K562 (cell line): Measurements from ENCODE around the gene PARD6B. TPM values are rescaled to one million over a fixed set of nuclear protein-coding genes. Genes with fewer than 3 reads are reported as not detected.

Experiments used
- ATAC-seq: fragments of 200-7000 bp; cut with Tn5 transposase; 3 replicates; pipeline ENCODE4 v1.9.1; 2020; ENCODE audit warnings: moderate library complexity
- BruUV-seq: library from RNA; stranded (reverse); fragments of 400-500 nt; replicated peaks from 2 replicates; lab custom pipeline; 2021; lab: Mats Ljungman, UMichigan
- CTCF ChIA-PET: fragments of 300-600 bp; formaldehyde crosslinking; extraction: SDS; loops from one replicate; lab custom pipeline; 2021; ENCODE audit warnings: low intra/inter-chr PET ratio; lab: Yijun Ruan, JAX
- POLR2A ChIA-PET: fragments of 300-600, 350-650 bp; sonication (Branson Sonifier 250); formaldehyde crosslinking; extraction: SDS; loops from one replicate; lab custom pipeline; 2021; ENCODE audit warnings: antibody characterized with exemption, inconsistent platforms; lab: Yijun Ruan, JAX
- DNase-seq, 4 experiments: peaks; one replicate each; pipeline versions ENCODE4 v3.0.0 to v3.0.0-alpha.2; 2011 to 2018; ENCODE audit warnings: low spot score in 3 of 4, mixed read lengths in 3 of 4; ENCODE audit errors: extremely low read depth in 1 of 4
- FAIRE-seq: peaks from 2 replicates; lab custom pipeline; 2011; peaks lifted over from hg19 to GRCh38; lab: Jason Lieb, UNC
- H2AFZ ChIP-seq: 2 replicates; pipeline ENCODE4 v1.6.0; 2011; ENCODE audit warnings: low read depth, low read length, control low read depth, inconsistent platforms
- H3K27ac ChIP-seq: fragments of 200-600 bp; 3 replicates; pipeline ENCODE4 v1.8.0; 2011; ENCODE audit warnings: low read depth, mild to moderate bottlenecking, control low read depth, inconsistent platforms, low read length, moderate library complexity, mixed read lengths; ENCODE audit errors: extremely low read depth
- H3K27me3 ChIP-seq, 2 experiments: fragments of 300-600 bp in 1 of 2; 2 replicates in 1 of 2; 3 replicates in 1 of 2; pipeline versions ENCODE4 v1.6.0 to v1.8.0; 2011; ENCODE audit warnings: inconsistent platforms in 2 of 2, low read length in 2 of 2, mild to moderate bottlenecking in 1 of 2, mixed read lengths in 1 of 2, moderate library complexity in 1 of 2; ENCODE audit not compliant: control insufficient read depth in 2 of 2, insufficient read depth in 2 of 2
- H3K36me3 ChIP-seq: fragments of 300-600 bp; 3 replicates; pipeline ENCODE4 v1.8.0; 2011; ENCODE audit warnings: mild to moderate bottlenecking, low read length, inconsistent platforms; ENCODE audit not compliant: control insufficient read depth, insufficient read depth
- H3K4me1 ChIP-seq, 2 experiments: fragments of 200-600 bp in 1 of 2; replicated peaks in 1 of 2; 2 replicates in 1 of 2; 3 replicates in 1 of 2; pipeline versions ENCODE4 v1.5.1 to v1.8.0; 2011; ENCODE audit warnings: inconsistent platforms in 2 of 2, low read length in 2 of 2, mild to moderate bottlenecking in 1 of 2, mixed read lengths in 1 of 2, moderate library complexity in 1 of 2; ENCODE audit not compliant: control insufficient read depth in 2 of 2, insufficient read depth in 2 of 2
- H3K4me2 ChIP-seq: 2 replicates; pipeline ENCODE4 v1.6.1; 2011; ENCODE audit warnings: low read length, control low read depth, inconsistent platforms, mixed read lengths; ENCODE audit not compliant: insufficient read depth
- H3K4me3 ChIP-seq: fragments of 200-600 bp; sonication (generic), shearing (Covaris generic); 2 replicates; pipeline ENCODE4 v1.5.1; 2016; ENCODE audit warnings: control low read depth, inconsistent platforms
- H3K79me2 ChIP-seq: fragments of 200-600 bp; 3 replicates; pipeline ENCODE4 v1.8.0; 2011; ENCODE audit warnings: low read length, inconsistent platforms; ENCODE audit not compliant: control insufficient read depth, insufficient read depth
- H3K9ac ChIP-seq, 2 experiments: 2 replicates each; pipeline versions ENCODE4 v1.6.0 to v1.6.1; 2011; ENCODE audit warnings: low read depth in 2 of 2, low read length in 2 of 2, control low read depth in 1 of 2, inconsistent platforms in 1 of 2, mild to moderate bottlenecking in 1 of 2, mixed read lengths in 1 of 2; ENCODE audit not compliant: insufficient read depth in 1 of 2
- H3K9me1 ChIP-seq: one replicate; pipeline ENCODE4 v1.6.0; 2011; ENCODE audit warnings: inconsistent platforms, mild to moderate bottlenecking, low read length, moderate library complexity; ENCODE audit not compliant: control insufficient read depth, insufficient read depth
- H3K9me3 ChIP-seq: replicated peaks from 2 replicates; pipeline ENCODE4 v1.5.1; 2011; ENCODE audit warnings: low read depth, low read length, inconsistent platforms; ENCODE audit not compliant: control insufficient read depth, insufficient read depth
- H4K20me1 ChIP-seq: replicated peaks from 2 replicates; pipeline ENCODE4 v1.6.1; 2011; ENCODE audit warnings: low read length, inconsistent platforms, mixed read lengths; ENCODE audit not compliant: control insufficient read depth, insufficient read depth
- ATF1 ChIP-seq, 2 experiments: fragments of 450-650 bp in 1 of 2; IDR thresholded peaks; 2 replicates each; pipeline ENCODE4 v1.6.1; 2016; ENCODE audit warnings: missing compliant biosample characterization in 1 of 2, missing genetic modification characterization in 1 of 2
- CBFB ChIP-seq: sonication (generic); formaldehyde crosslinking; IDR thresholded peaks from 2 replicates; pipeline ENCODE4 v1.4.0; 2020; ENCODE audit warnings: mild to moderate bottlenecking, missing genetic modification reagents
- ELF1 ChIP-seq: fragments of 200-800 bp; sonication (Bioruptor generic); IDR thresholded peaks from 2 replicates; pipeline ENCODE4 v1.6.1; 2016; ENCODE audit warnings: missing genetic modification characterization, missing compliant biosample characterization
- FOXP1 ChIP-seq: sonication (generic); formaldehyde crosslinking; IDR thresholded peaks from 2 replicates; pipeline ENCODE4 v1.8.0; 2022; ENCODE audit warnings: mild to moderate bottlenecking, missing genetic modification reagents
- HEY1 ChIP-seq: fragments of 250-450 bp; sonication (Bioruptor Pico); IDR thresholded peaks from 2 replicates; pipeline ENCODE4 v1.5.0; 2020; ENCODE audit warnings: mild to moderate bottlenecking, moderate library complexity, borderline replicate concordance
- HMGN3 ChIP-seq: IDR thresholded peaks from 2 replicates; pipeline ENCODE4 v1.6.1; 2011; ENCODE audit warnings: borderline replicate concordance, low read depth, mild to moderate bottlenecking, mixed read lengths, low read length; ENCODE audit not compliant: insufficient read length; ENCODE audit errors: extremely low read depth
- MEF2D ChIP-seq: conservative IDR thresholded peaks from 2 replicates; pipeline ENCODE4 v1.6.1; 2016; ENCODE audit warnings: low read depth, missing genetic modification characterization, missing compliant biosample characterization
- MTF1 ChIP-seq: fragments of 250-450 bp; sonication (Bioruptor Pico); IDR thresholded peaks from 2 replicates; pipeline ENCODE4 v1.9.0; 2021; ENCODE audit warnings: moderate library complexity, mild to moderate bottlenecking, inconsistent platforms, borderline replicate concordance
- NFXL1 ChIP-seq: fragments of 450-650 bp; formaldehyde crosslinking; IDR thresholded peaks from 2 replicates; pipeline ENCODE4 v1.4.0; 2021; ENCODE audit warnings: mild to moderate bottlenecking
- POU5F1 ChIP-seq: fragments of 150-350 bp; IDR thresholded peaks from 2 replicates; pipeline ENCODE4 v1.6.1; 2014; ENCODE audit warnings: borderline replicate concordance, low read length, low read depth, mild to moderate bottlenecking; ENCODE audit not compliant: partially characterized antibody
- PTRF ChIP-seq: fragments of 450-650 bp; IDR thresholded peaks from 2 replicates; pipeline ENCODE4 v1.6.1; 2016; ENCODE audit warnings: mild to moderate bottlenecking, missing genetic modification characterization, missing compliant biosample characterization
- SREBF1 ChIP-seq: fragments of 150-350 bp; IDR thresholded peaks from 2 replicates; pipeline ENCODE4 v1.6.1; 2014; ENCODE audit warnings: antibody characterized with exemption, low read depth, low read length, borderline replicate concordance
- WGBS: fragments of 100-300 bp; shearing (Covaris generic); methylation state at CpG from one replicate; pipeline ENCODE4 v1.1.6; 2016; ENCODE audit warnings: low coverage, mixed read lengths; ENCODE audit not compliant: insufficient coverage; ENCODE audit errors: missing lambda C conversion rate; 5-methylcytosine and 5-hydroxymethylcytosine counted together
- in situ Hi-C: fragments of 300-500 bp; cut with MboI; formaldehyde crosslinking; loops from 4 replicates; pipeline ENCODE4 v1.15.0; 2018; ENCODE audit warnings: inconsistent platforms, mixed read lengths
- intact Hi-C: fragments of 100-400 bp; cut with micrococcal nuclease; formaldehyde crosslinking; loops from 2 replicates; pipeline ENCODE4 v1.14.2; 2022
- polyA plus RNA-seq, 8 experiments: library from polyadenylated mRNA; depleted of rRNA in 4 of 8; stranded (reverse) in 5 of 8; unstranded in 3 of 8; fragments of >200 nt; fragmentation: Nextera tagmentation in 2 of 8; fragmentation: Illumina TruSeq in 1 of 8; extraction: Ambion mirVana in 2 of 8; extraction: Trizol in 1 of 8; gene quantifications; 2 replicates each; pipeline versions ENCODE4 v1.2.1 to v1.2.3, GENCODE V29; 2011 to 2014; ENCODE audit warnings: inconsistent platforms in 1 of 8, missing spikeins in 1 of 8
- total RNA-seq, 7 experiments: library from RNA; depleted of rRNA in 6 of 7; stranded (reverse); fragments of >200 nt in 6 of 7; fragmentation: Illumina TruSeq in 2 of 7; extraction: Trizol in 2 of 7; gene quantifications; 2 replicates each; pipeline versions ENCODE4 v1.2.1 to v1.2.3, GENCODE V29; 2011 to 2021; ENCODE audit warnings: low replicate concordance in 1 of 7
- TF ChIP-seq, protein P1 (sequence below): fragments of 450-650 bp; formaldehyde crosslinking; IDR thresholded peaks from 2 replicates; pipeline ENCODE4 v1.4.0; 2020; ENCODE audit warnings: mild to moderate bottlenecking, moderate library complexity
- TF ChIP-seq, protein P2 (sequence below), 2 experiments: fragments of 450-650 bp in 1 of 2; sonication (generic) in 1 of 2; formaldehyde crosslinking in 1 of 2; IDR thresholded peaks in 1 of 2; conservative IDR thresholded peaks in 1 of 2; 2 replicates each; pipeline versions ENCODE4 v1.6.1 to v1.8.1; 2016 to 2023; ENCODE audit warnings: mild to moderate bottlenecking in 2 of 2, moderate library complexity in 2 of 2, inconsistent platforms in 1 of 2, missing genetic modification reagents in 1 of 2
- TF ChIP-seq, protein P3 (sequence below): sonication (generic); formaldehyde crosslinking; IDR thresholded peaks from 2 replicates; pipeline ENCODE4 v1.8.1; 2023; ENCODE audit warnings: mild to moderate bottlenecking, missing genetic modification reagents

PARD6B gene
- total and polyA plus RNA-seq, 9 of the 15 experiments (the other 6 are each of a cell fraction or from before 2014, with no cell fraction given): 1.7 to 12.3 (median 5.5) TPM

DNA sequence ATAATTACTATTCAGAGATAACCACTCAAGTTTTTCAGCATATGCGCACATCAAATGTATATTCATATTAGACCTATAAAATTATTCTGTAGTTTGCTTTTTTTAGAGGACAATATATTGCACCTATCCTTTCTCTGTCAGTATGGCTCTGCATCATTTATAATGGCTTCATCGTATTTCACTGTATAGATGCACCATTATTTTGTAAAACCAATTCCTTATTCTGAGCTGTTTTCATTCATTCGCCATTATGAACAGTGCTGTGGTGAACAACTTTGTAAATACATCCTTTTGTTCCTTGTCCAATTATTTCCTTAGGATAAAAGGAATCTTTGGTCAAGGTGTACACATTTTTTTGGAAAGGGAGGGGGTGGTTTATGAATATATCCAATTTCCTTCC is 34.3 kb downstream of the PARD6B start:
- Histone ChIP-seq H3K4me2 (no peak overlapping the region), H4K20me1 (no peaks in the 10 kb centered on the region), H3K9ac (no peak overlapping the region), H3K4me3 (no peak overlapping the region), H3K27ac (no peak overlapping the region), H3K9me3 (no peaks in the 10 kb centered on the region), H2AFZ (no peak overlapping the region), H3K4me1 (peaks cover 30 to 41% of the 10 kb centered on the region in 2 experiments), H3K27me3 (no peaks in the 10 kb centered on the region), H3K79me2 (no peaks in the 10 kb centered on the region), H3K36me3 (no peaks in the 10 kb centered on the region), H3K9me1 (no peaks in the 10 kb centered on the region)
- intact Hi-C loops (no loop called here), in situ Hi-C loops (no loop called here)
- ChIA-PET CTCF (no interaction called here), POLR2A (interaction anchor here (0.6 to 0.8 kb wide), 3 partner anchors 8 to 21 kb away, joined by 3 to 5 read pairs (median 3); no protein-coding TSS in a partner anchor)
- no TSS peak for BruUV-seq
- 61% methylated on average over 3 of the region's 3 CpGs for WGBS
- FAIRE-seq (no peak), ATAC-seq (no peak), DNase-seq (no peak)
- no peak for TF ChIP-seq POU5F1
- no peak for TF ChIP-seq CBFB (CRISPR knock-in tag)
- TF ChIP-seq, protein P1, sequence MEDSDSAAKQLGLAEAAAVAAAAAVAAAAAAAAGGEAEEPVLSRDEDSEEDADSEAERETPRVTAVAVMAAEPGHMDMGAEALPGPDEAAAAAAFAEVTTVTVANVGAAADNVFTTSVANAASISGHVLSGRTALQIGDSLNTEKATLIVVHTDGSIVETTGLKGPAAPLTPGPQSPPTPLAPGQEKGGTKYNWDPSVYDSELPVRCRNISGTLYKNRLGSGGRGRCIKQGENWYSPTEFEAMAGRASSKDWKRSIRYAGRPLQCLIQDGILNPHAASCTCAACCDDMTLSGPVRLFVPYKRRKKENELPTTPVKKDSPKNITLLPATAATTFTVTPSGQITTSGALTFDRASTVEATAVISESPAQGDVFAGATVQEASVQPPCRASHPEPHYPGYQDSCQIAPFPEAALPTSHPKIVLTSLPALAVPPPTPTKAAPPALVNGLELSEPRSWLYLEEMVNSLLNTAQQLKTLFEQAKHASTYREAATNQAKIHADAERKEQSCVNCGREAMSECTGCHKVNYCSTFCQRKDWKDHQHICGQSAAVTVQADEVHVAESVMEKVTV (CRISPR knock-in tag): no peak
- TF ChIP-seq HEY1 (CRISPR knock-in tag): no peak
- TF ChIP-seq MTF1 (CRISPR knock-in tag): no peak
- TF ChIP-seq, protein P2, sequence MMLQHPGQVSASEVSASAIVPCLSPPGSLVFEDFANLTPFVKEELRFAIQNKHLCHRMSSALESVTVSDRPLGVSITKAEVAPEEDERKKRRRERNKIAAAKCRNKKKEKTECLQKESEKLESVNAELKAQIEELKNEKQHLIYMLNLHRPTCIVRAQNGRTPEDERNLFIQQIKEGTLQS (IDR thresholded peaks at IDR 0.05): no peak
- TF ChIP-seq, protein P2 (CRISPR knock-in tag; conservative IDR thresholded peaks at IDR 0.05): no peak
- TF ChIP-seq HMGN3: no peak
- TF ChIP-seq SREBF1: no peak
- no peak for TF ChIP-seq PTRF
- TF ChIP-seq ATF1 (CRISPR knock-in tag; IDR thresholded peaks at IDR 0.05): no peak
- no peak for TF ChIP-seq ATF1 (tag; IDR thresholded peaks at IDR 0.05)
- TF ChIP-seq ELF1 (tag): no peak
- TF ChIP-seq NFXL1 (CRISPR knock-in tag): no peak
- TF ChIP-seq, protein P3, sequence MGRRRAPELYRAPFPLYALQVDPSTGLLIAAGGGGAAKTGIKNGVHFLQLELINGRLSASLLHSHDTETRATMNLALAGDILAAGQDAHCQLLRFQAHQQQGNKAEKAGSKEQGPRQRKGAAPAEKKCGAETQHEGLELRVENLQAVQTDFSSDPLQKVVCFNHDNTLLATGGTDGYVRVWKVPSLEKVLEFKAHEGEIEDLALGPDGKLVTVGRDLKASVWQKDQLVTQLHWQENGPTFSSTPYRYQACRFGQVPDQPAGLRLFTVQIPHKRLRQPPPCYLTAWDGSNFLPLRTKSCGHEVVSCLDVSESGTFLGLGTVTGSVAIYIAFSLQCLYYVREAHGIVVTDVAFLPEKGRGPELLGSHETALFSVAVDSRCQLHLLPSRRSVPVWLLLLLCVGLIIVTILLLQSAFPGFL (CRISPR knock-in tag): no peak
- TF ChIP-seq FOXP1 (CRISPR knock-in tag): no peak
- no peak for TF ChIP-seq MEF2D (tag)
